Karpas-422 (cell line): ENCODE data around the gene VPS29. TPM values are rescaled to one million over a fixed set of nuclear protein-coding genes. Genes with fewer than 3 reads are reported as not detected.

Experiments
- DNase-seq: peaks from one replicate; pipeline ENCODE4 v3.0.0-alpha.2; 2015
- H2AFZ ChIP-seq: fragments of 200-600 bp; sonication (generic); 2 replicates; pipeline ENCODE4 v1.6.1; 2014; ENCODE audit warnings: antibody characterized with exemption, low read length, mixed read lengths
- H3K27ac ChIP-seq: fragments of 200-600 bp; sonication (generic); 2 replicates; pipeline ENCODE4 v1.5.1; 2014; ENCODE audit warnings: mild to moderate bottlenecking, low read length, moderate library complexity
- H3K27me3 ChIP-seq: fragments of 200-600 bp; sonication (generic); 2 replicates; pipeline ENCODE4 v1.6.1; 2014; ENCODE audit warnings: low read length, mixed read lengths
- H3K36me3 ChIP-seq: fragments of 200-600 bp; sonication (generic); 2 replicates; pipeline ENCODE4 v1.6.1; 2014; ENCODE audit warnings: low read length, mixed read lengths; ENCODE audit not compliant: insufficient read depth
- H3K4me1 ChIP-seq: fragments of 200-600 bp; sonication (generic); 2 replicates; pipeline ENCODE4 v1.6.1; 2014; ENCODE audit warnings: mild to moderate bottlenecking, low read length, mixed read lengths
- H3K4me2 ChIP-seq: fragments of 200-600 bp; sonication (generic); 2 replicates; pipeline ENCODE4 v1.6.1; 2014; ENCODE audit warnings: low read length, low read depth, mild to moderate bottlenecking; ENCODE audit not compliant: poor library complexity, severe bottlenecking
- H3K4me3 ChIP-seq: fragments of 200-600 bp; sonication (generic); 2 replicates; pipeline ENCODE4 v1.5.1; 2014; ENCODE audit warnings: mild to moderate bottlenecking, antibody characterized with exemption, low read length, mixed read lengths
- H3K79me2 ChIP-seq: fragments of 200-600 bp; sonication (generic); 2 replicates; pipeline ENCODE4 v1.6.1; 2014; ENCODE audit warnings: mild to moderate bottlenecking, low read length, mixed read lengths
- H3K9ac ChIP-seq: fragments of 200-600 bp; sonication (generic); 2 replicates; pipeline ENCODE4 v1.6.0; 2014; ENCODE audit warnings: low read length
- H3K9me2 ChIP-seq: fragments of 200-600 bp; sonication (generic), shearing (Covaris generic); replicated peaks from 2 replicates; pipeline ENCODE4 v1.6.0; 2014; ENCODE audit warnings: mild to moderate bottlenecking, low read length, moderate library complexity; ENCODE audit not compliant: insufficient read depth
- H3K9me3 ChIP-seq: fragments of 300-700, 200-600 bp; sonication (generic); 2 replicates; pipeline ENCODE4 v1.6.1; 2014; ENCODE audit warnings: low read length, mixed read lengths
- H4K20me1 ChIP-seq: fragments of 200-600 bp; sonication (generic); 2 replicates; pipeline ENCODE4 v1.6.1; 2014; ENCODE audit warnings: mild to moderate bottlenecking, antibody characterized with exemption, low read length, low read depth; ENCODE audit not compliant: insufficient read depth
- small RNA-seq: library from RNA; depleted of rRNA; stranded (forward); fragments of <200 nt; gene quantifications from one replicate; pipeline ENCODE3, GENCODE V24; 2014
- total RNA-seq: library from RNA; depleted of rRNA; stranded (reverse); fragments of >200 nt; shearing (Covaris generic); gene quantifications from 2 replicates; pipeline ENCODE4 v1.2.3, GENCODE V29; 2014; ENCODE audit warnings: low replicate concordance; rRNA removed

Gene VPS29
- total RNA-seq, 1 experiment from 2014 or later = 103 TPM

DNA sequence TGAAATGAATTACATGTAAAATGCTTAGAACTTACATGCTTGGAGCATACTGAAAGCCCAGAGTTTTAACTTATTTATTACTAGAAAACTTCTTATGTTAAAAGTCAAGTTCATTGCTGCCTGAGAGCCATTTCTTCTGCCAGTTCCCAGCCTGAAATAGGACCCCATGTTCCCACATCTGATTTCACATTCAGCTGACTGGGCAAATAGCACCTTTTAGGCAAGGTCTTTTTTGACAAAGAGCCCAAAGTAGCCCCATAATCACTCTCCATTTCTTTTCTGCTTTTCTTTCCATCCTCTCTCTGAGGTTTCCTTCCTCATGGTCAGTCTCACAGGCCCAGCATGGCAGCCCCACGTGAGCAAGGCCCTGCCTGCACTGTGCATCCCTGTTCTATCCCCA is 50.6 kb downstream of the VPS29 start:
- H3K4me2 ChIP-seq = no peak overlapping the region
- H3K79me2 ChIP-seq = peaks cover 41% of the 10 kb centered on the region
- DNase-seq = no peak
- H2AFZ ChIP-seq = no peak overlapping the region
- no peaks in the 10 kb centered on the region for H3K9me3 ChIP-seq
- no peaks in the 10 kb centered on the region for H3K27me3 ChIP-seq
- no peak overlapping the region for H3K4me3 ChIP-seq
- H4K20me1 ChIP-seq = peaks cover 13% of the 10 kb centered on the region; the same call in 1 of the 2 replicates
- no peaks in the 10 kb centered on the region for H3K9me2 ChIP-seq
- H3K36me3 ChIP-seq = peaks cover 49% of the 10 kb centered on the region
- 0 out of 2 replicates have a peak overlapping the region, but pooled peaks have one; percentile 7 for H3K9ac ChIP-seq
- peak overlapping the region; percentile 42 for H3K27ac ChIP-seq
- peaks cover 24% of the 10 kb centered on the region for H3K4me1 ChIP-seq

DNA sequence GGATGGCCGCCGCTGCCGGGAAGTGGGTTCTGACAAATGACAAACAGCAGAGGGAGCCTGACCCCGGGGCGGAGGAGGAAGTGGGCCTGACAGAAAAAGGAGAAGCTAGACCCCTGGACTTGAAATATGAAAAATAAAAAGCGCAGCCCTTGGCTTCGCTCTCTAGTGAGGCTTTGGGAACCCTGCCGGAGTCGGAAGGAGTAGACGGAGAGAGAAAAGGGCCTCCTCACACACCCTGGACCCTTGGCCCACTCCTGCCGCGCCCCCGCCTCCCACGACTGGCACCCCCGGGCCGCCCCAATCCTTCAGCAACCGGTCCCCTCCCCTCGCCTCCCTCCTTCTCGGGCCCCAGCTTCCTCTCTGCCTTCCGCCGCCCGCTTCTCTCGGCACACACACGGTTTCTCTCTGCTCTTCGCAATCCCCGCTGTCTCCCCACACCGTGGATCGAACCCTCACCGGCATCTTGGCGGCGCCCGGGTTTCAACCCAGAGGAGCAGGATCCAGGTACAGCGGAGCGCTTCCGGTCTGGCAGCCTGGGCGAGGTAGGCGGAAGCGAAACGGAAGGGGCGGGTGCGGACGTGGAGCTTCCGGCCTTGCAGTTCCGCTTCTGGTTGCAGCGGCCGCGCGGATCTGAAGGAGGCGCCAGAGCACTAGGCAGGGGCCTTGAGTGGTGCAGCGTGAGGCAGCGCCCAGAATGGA is 52.0 kb downstream of the VPS29 start, which contains the start of gene ARPC3:
ARPC3 (minus strand) TSS at position 539 of the 699 bp plus-strand sequence; CDS start at position 462, 77 bp downstream.
- Histone ChIP-seq H3K27me3 (no peaks in the 10 kb centered on the region), H3K4me2 (peak within 1 kb of the TSS; percentile 85), H2AFZ (peak within 1 kb of the TSS; percentile 39; the same call in 1 of the 2 replicates), H3K9ac (peak within 1 kb of the TSS; percentile 98), H3K4me3 (peak within 1 kb of the TSS; percentile 96), H3K9me3 (no peaks in the 10 kb centered on the region), H3K9me2 (no peaks in the 10 kb centered on the region), H3K27ac (peak within 1 kb of the TSS; percentile 89), H3K79me2 (peaks cover 50% of the 10 kb centered on the region), H3K36me3 (peaks cover 50% of the 10 kb centered on the region), H4K20me1 (peaks cover 13% of the 10 kb centered on the region; the same call in 1 of the 2 replicates), H3K4me1 (peaks cover 17% of the 10 kb centered on the region)
- peak; percentile 99 for DNase-seq

DNA sequence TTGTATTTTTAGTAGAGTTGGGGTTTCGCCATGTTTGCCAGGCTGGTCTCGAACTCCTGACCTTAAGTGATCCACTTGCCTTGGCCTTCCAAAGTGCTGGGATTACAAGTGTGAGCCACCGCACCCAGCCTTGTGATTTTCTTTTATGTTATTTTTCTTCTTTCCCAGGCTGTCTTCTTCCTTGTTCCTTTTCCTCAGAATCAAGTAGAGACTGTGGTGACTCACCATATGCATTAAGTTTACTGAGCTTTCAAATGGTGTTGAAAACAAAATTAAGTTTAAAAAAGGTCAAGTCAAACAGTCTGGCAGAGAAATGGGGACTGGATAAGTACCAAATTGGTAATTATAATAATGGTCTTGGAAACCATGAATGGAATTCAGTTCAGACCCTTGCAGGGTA is 57.5 kb downstream of the VPS29 start:
- Histone ChIP-seq H3K4me1 (peaks cover 10% of the 10 kb centered on the region), H3K27ac (no peak overlapping the region), H3K9me2 (no peaks in the 10 kb centered on the region), H3K9ac (no peak overlapping the region), H3K36me3 (peaks cover 53% of the 10 kb centered on the region), H3K27me3 (no peaks in the 10 kb centered on the region), H3K4me3 (no peak overlapping the region), H4K20me1 (peaks cover 11% of the 10 kb centered on the region; the same call in 1 of the 2 replicates), H3K4me2 (no peak overlapping the region), H3K79me2 (peaks cover 58% of the 10 kb centered on the region), H2AFZ (no peak overlapping the region), H3K9me3 (no peaks in the 10 kb centered on the region)
- DNase-seq = no peak

Small RNA genes within 50 kb of the gene (small RNA-seq; reads per million reads assigned to genes)
- gene RF00278 = not detected

Other genes starting within 250 kb of the VPS29 start
- gene ATP2A2, start 220.9 kb downstream of the VPS29 start, total RNA-seq = 70.0 and 88.5 TPM in 2 replicates
- gene ANAPC7, start 98.4 kb downstream of the VPS29 start, total RNA-seq = 42.3 and 62.1 TPM in 2 replicates
- gene ARPC3, start 51.8 kb downstream of the VPS29 start, total RNA-seq = 240 and 483 TPM in 2 replicates
- gene GPN3, start 33.9 kb downstream of the VPS29 start, total RNA-seq = 28.0 and 32.8 TPM in 2 replicates
- 59.9 and 62.7 TPM in 2 replicates for gene FAM216A, start 33.3 kb downstream of the VPS29 start, total RNA-seq
- 0.32 and 1.4 TPM in 2 replicates for gene RAD9B, start 220 bp upstream of the VPS29 start, total RNA-seq
- gene PPTC7, start 81.2 kb upstream of the VPS29 start, total RNA-seq = 16.1 and 27.4 TPM in 2 replicates
- gene TCTN1, start 112.0 kb upstream of the VPS29 start, total RNA-seq = 31.0 and 31.3 TPM in 2 replicates
- 5.1 and 11.5 TPM in 2 replicates for gene HVCN1, start 187.0 kb upstream of the VPS29 start, total RNA-seq
- gene PPP1CC, start 240.8 kb upstream of the VPS29 start, total RNA-seq = 128 and 248 TPM in 2 replicates